ENCODE measurements around the gene MSH5. TPM values are rescaled to one million over a fixed set of nuclear protein-coding genes. Genes with fewer than 3 reads are reported as not detected.

The MSH5 gene
- total RNA-seq, result 13.0 and 21.6 TPM in 2 replicates

GRCh38 chr6:31739639-31740396 is at the start of gene MSH5:
Gene MSH5, plus strand, starts transcription at chr6:31740005. Its CDS starts 462 bp downstream, at chr6:31740467.

GRCh38 chr6:31702819-31703716 is 36.7 kb upstream of the MSH5 start, which contains the start of gene ABHD16A:
Gene ABHD16A, minus strand, starts transcription at chr6:31703324. Its CDS starts 43 bp downstream, at chr6:31703281.

GRCh38 chr6:31706599-31706998 is 33.2 kb upstream of the MSH5 start, which contains the start of gene LY6G6F:
Gene LY6G6F, plus strand, starts transcription at chr6:31706866. Its CDS starts 41 bp downstream, at chr6:31706907.

GRCh38 chr6:31715022-31715958 is 24.5 kb upstream of the MSH5 start, which contains the start of gene LY6G6D:
Gene LY6G6D, plus strand, starts transcription at chr6:31715348. Its CDS starts 8 bp downstream, at chr6:31715356.

GRCh38 chr6:31721351-31722020 is 18.3 kb upstream of the MSH5 start, which contains the start of gene LY6G6C:
Gene LY6G6C, minus strand, starts transcription at chr6:31721746. Its CDS starts 67 bp downstream, at chr6:31721679.

GRCh38 chr6:31723245-31723979 is 16.4 kb upstream of the MSH5 start, which contains the start of gene MPIG6B:
Gene MPIG6B, plus strand, starts transcription at chr6:31723373. Its CDS starts 11 bp downstream, at chr6:31723384.

GRCh38 chr6:31728767-31729514 is 10.9 kb upstream of the MSH5 start, which contains the start of gene DDAH2:
Gene DDAH2, minus strand, starts transcription at chr6:31729299. Its CDS starts 138 bp downstream, at chr6:31729161.

GRCh38 chr6:31736021-31736767 is 3.6 kb upstream of the MSH5 start, which contains the start of gene CLIC1:
Gene CLIC1, minus strand, starts transcription at chr6:31736530. Its CDS starts 230 bp downstream, at chr6:31736300.

GRCh38 chr6:31762356-31762755 is 22.6 kb downstream of the MSH5 start, which contains the start of gene SAPCD1:
Gene SAPCD1, plus strand, starts transcription at chr6:31762656. Its CDS starts 399 bp downstream, at chr6:31763055.

GRCh38 chr6:31776989-31777666 is 37.3 kb downstream of the MSH5 start, which contains the start of gene VWA7:
Gene VWA7, minus strand, starts transcription at chr6:31777328. Its CDS starts 549 bp downstream, at chr6:31776779.

GRCh38 chr6:31795616-31796298 is 56.0 kb downstream of the MSH5 start, which contains the start of gene VARS1:
Gene VARS1, minus strand, starts transcription at chr6:31795752. Its CDS starts 535 bp downstream, at chr6:31795217.

GRCh38 chr6:31806470-31807272 is 66.9 kb downstream of the MSH5 start, which contains the start of gene LSM2:
Gene LSM2, minus strand, starts transcription at chr6:31806966. Its CDS starts 209 bp downstream, at chr6:31806757.

